ENCODE results near the gene VIPR2. TPM values are rescaled to one million over a fixed set of nuclear protein-coding genes. Genes with fewer than 3 reads are reported as not detected.

VIPR2 gene
- total RNA-seq, 1 donor from 2014 or later, result not detected

DNA sequence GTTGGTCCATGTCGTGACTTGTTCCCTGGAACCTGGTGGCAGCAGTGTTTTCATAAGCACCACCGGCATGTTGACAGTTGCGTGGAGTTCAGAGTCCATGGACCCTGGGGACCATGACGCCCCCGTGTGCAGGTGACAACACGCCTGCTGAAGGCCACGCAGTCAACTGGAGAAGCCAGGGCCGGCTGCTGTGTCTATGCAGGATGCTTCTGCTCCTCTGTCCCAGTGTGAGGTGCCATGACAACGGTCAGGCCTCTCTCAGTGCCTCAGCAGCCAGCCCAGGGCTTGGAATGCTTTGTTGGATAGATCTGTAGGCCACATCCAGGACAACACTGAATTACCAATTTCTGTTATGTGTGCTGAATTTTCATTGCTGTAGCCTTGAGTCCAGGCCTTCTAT lies 10.7 kb upstream of the VIPR2 start:
- Histone ChIP-seq H3K4me3 (ENCODE audit: low read depth, low read length) (no peak overlapping the region), H3K36me3 (ENCODE audit: control insufficient read depth, insufficient read depth, low read length) (no peaks in the 10 kb centered on the region), H3K27me3 (ENCODE audit: control insufficient read depth, insufficient read depth, low read length) (no peaks in the 10 kb centered on the region)
- DNase-seq (ENCODE audit: low read depth), result no peak
- no peak for FAIRE-seq
- TF ChIP-seq, protein P1, sequence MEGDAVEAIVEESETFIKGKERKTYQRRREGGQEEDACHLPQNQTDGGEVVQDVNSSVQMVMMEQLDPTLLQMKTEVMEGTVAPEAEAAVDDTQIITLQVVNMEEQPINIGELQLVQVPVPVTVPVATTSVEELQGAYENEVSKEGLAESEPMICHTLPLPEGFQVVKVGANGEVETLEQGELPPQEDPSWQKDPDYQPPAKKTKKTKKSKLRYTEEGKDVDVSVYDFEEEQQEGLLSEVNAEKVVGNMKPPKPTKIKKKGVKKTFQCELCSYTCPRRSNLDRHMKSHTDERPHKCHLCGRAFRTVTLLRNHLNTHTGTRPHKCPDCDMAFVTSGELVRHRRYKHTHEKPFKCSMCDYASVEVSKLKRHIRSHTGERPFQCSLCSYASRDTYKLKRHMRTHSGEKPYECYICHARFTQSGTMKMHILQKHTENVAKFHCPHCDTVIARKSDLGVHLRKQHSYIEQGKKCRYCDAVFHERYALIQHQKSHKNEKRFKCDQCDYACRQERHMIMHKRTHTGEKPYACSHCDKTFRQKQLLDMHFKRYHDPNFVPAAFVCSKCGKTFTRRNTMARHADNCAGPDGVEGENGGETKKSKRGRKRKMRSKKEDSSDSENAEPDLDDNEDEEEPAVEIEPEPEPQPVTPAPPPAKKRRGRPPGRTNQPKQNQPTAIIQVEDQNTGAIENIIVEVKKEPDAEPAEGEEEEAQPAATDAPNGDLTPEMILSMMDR (IDR thresholded peaks at IDR 0.05; ENCODE audit: insufficient read depth, low read length, severe bottlenecking), result no peak

DNA sequence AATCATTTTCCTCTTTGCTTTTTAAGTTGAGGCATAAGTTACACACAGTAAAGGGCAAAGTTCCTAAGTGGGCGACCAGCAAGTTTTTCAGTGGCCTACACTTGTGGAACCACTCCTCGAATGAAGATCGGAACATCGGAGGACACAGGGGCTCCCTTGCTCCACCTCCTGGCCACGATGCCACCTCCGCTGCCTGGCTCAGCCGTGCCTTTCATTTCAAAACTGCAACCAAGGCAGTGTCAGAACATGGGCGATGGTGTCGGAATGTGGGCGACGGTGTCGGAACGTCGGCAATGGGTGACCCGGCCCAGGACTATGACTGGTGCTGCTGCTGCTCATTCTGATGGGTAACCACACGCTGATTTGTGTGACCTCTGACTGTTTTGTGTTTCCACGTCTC lies 9.6 kb upstream of the VIPR2 start:
- H3K36me3 ChIP-seq (ENCODE audit: control insufficient read depth, insufficient read depth, low read length), result no peaks in the 10 kb centered on the region
- H3K27me3 ChIP-seq (ENCODE audit: control insufficient read depth, insufficient read depth, low read length), result no peaks in the 10 kb centered on the region
- FAIRE-seq, result no peak
- no peak overlapping the region for H3K4me3 ChIP-seq (ENCODE audit: low read depth, low read length)
- DNase-seq (ENCODE audit: low read depth), result no peak
- TF ChIP-seq, protein P1 (IDR thresholded peaks at IDR 0.05; ENCODE audit: insufficient read depth, low read length, severe bottlenecking), result no peak

DNA sequence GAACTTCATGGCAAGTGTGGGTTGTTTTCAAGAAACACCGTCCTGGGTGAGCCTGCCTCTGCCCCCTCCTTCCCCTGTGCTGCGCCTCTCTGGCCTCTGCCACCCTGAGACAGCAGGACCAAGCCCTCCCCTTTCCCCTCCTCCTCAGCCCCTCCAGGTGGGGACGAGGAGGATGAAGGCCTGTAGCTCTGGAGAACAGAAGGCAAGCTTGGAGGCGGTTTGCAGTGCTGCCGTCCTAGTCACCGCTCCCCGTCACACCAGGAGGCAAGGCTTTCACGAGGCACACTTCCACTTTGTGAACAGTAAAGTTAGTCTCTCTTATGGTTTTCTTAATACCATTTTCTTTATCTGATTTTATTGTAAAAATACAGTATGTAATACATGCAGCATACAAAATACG lies 8.8 kb upstream of the VIPR2 start:
- DNase-seq (ENCODE audit: low read depth) (no peak), FAIRE-seq (no peak)
- TF ChIP-seq, protein P1 (IDR thresholded peaks at IDR 0.05; ENCODE audit: insufficient read depth, low read length, severe bottlenecking), result no peak
- no peak overlapping the region for H3K4me3 ChIP-seq (ENCODE audit: low read depth, low read length)
- no peaks in the 10 kb centered on the region for H3K27me3 ChIP-seq (ENCODE audit: control insufficient read depth, insufficient read depth, low read length)
- no peaks in the 10 kb centered on the region for H3K36me3 ChIP-seq (ENCODE audit: control insufficient read depth, insufficient read depth, low read length)

DNA sequence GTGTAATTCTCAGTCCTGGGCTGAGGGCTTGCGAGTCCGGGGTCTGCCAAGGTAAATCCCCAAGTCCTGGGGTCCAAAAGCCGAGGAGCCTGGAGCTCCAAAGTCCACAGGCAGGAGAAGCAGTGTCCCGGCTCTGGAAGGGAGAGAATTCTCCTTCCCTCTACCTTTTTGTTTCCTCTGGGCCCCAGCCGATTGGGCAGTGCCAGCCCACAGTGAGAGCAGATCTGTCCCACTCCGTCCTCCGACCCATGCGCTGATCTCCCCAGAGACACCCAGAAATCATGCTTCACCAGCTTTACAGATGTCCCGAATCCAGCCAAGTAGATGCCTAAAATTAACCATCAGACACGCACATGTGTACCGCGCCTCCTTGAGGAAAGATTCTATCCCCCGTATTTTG lies 8.1 kb upstream of the VIPR2 start:
- H3K27me3 ChIP-seq (ENCODE audit: control insufficient read depth, insufficient read depth, low read length), result no peaks in the 10 kb centered on the region
- DNase-seq (ENCODE audit: low read depth), result no peak
- no peak overlapping the region for H3K4me3 ChIP-seq (ENCODE audit: low read depth, low read length)
- no peaks in the 10 kb centered on the region for H3K36me3 ChIP-seq (ENCODE audit: control insufficient read depth, insufficient read depth, low read length)
- FAIRE-seq, result no peak
- TF ChIP-seq, protein P1 (IDR thresholded peaks at IDR 0.05; ENCODE audit: insufficient read depth, low read length, severe bottlenecking), result no peak

DNA sequence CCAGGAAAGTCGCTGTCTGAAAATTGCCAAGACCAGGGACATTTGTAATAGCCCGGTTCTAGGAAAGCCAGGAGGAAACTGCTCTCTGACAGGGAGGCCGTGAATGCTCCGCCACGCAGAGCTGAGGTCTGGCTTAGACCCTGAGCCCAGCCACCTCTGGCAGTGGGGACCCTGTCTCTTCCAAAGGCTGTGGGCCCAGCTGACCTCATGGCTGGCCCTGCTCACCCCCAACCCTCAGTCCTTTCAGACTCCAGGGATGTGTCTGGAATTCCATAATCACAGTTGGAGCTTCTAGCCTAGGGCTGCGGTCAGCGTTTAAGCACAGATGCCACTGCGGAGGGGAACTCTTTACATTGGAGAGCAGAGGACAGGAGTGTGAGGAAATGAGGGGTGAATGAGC lies 6.6 kb upstream of the VIPR2 start:
- H3K4me3 ChIP-seq (ENCODE audit: low read depth, low read length), result no peak overlapping the region
- TF ChIP-seq, protein P1 (IDR thresholded peaks at IDR 0.05; ENCODE audit: insufficient read depth, low read length, severe bottlenecking), result no peak
- no peaks in the 10 kb centered on the region for H3K36me3 ChIP-seq (ENCODE audit: control insufficient read depth, insufficient read depth, low read length)
- FAIRE-seq, result no peak
- H3K27me3 ChIP-seq (ENCODE audit: control insufficient read depth, insufficient read depth, low read length), result no peaks in the 10 kb centered on the region
- no peak for DNase-seq (ENCODE audit: low read depth)

DNA sequence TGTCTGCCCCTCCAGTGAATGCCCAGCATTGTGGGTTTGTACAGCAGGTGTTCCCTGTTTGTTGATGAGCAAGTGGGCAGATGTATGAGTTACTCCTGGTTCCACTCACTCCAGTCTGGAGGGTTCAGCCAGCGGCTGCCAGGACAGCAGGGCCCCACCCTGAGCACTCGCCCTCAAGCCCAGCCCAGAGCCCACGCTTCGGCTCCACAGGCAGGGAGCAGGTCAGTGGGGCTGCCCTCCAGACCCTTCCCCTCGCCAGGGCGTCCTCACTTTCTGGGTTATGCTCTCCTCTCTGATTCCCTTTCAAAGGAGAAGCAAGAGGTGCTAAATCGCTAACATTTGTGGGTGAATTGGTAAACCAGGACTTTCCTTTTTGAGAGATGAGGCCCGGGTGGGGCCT lies 4.8 kb upstream of the VIPR2 start:
- TF ChIP-seq, protein P1 (IDR thresholded peaks at IDR 0.05; ENCODE audit: insufficient read depth, low read length, severe bottlenecking), result no peak
- Histone ChIP-seq H3K36me3 (ENCODE audit: control insufficient read depth, insufficient read depth, low read length) (no peaks in the 10 kb centered on the region), H3K27me3 (ENCODE audit: control insufficient read depth, insufficient read depth, low read length) (no peaks in the 10 kb centered on the region), H3K4me3 (ENCODE audit: low read depth, low read length) (no peak overlapping the region)
- no peak for DNase-seq (ENCODE audit: low read depth)
- FAIRE-seq, result no peak

Measured in bronchial epithelial cell (primary cell).